IMR-90 (cell line): ENCODE data around the gene CROCC2.

Source experiments
- BHLHE40 ChIP-seq: fragments of 150-350 bp; IDR thresholded peaks from 2 replicates; pipeline ENCODE4 v1.6.1; 2016; ENCODE audit warnings: mild to moderate bottlenecking, low read depth, low read length
- FOS ChIP-seq: fragments of 150-350 bp; IDR thresholded peaks from 2 replicates; pipeline ENCODE4 v1.6.1; 2016; ENCODE audit warnings: low read depth, low read length
- MAZ ChIP-seq: IDR thresholded peaks from 2 replicates; pipeline ENCODE4 v1.6.1; 2012; ENCODE audit warnings: low read depth, mild to moderate bottlenecking, low read length, improper control_type of control experiment, moderate library complexity, borderline replicate concordance
- MXI1 ChIP-seq: IDR thresholded peaks from 2 replicates; pipeline ENCODE4 v1.6.1; 2012; ENCODE audit warnings: low read depth, mild to moderate bottlenecking, low read length, moderate library complexity, borderline replicate concordance
- POLR2A ChIP-seq: IDR thresholded peaks from 2 replicates; pipeline ENCODE4 v1.6.1; 2012; ENCODE audit warnings: mild to moderate bottlenecking, low read depth, low read length
- RAD21 ChIP-seq: IDR thresholded peaks from 2 replicates; pipeline ENCODE4 v1.6.1; 2012; ENCODE audit warnings: low read length, improper control_type of control experiment
- RCOR1 ChIP-seq: IDR thresholded peaks from 2 replicates; pipeline ENCODE4 v1.6.1; 2012; ENCODE audit warnings: mild to moderate bottlenecking, low read length, improper control_type of control experiment; ENCODE audit not compliant: insufficient replicate concordance
- RFX5 ChIP-seq: IDR thresholded peaks from 2 replicates; pipeline ENCODE4 v1.8.0; 2012; ENCODE audit warnings: low read depth, mild to moderate bottlenecking, low read length, moderate library complexity
- TF ChIP-seq, protein P1 (sequence below): conservative IDR thresholded peaks from 2 replicates; pipeline ENCODE4 v1.5.1; 2012; ENCODE audit warnings: mild to moderate bottlenecking, low read depth, low read length, improper control_type of control experiment
- TF ChIP-seq, protein P2 (sequence below): fragments of 150-350 bp; IDR thresholded peaks from 2 replicates; pipeline ENCODE4 v1.6.1; 2017; ENCODE audit warnings: mild to moderate bottlenecking, antibody characterized with exemption, low read length, low read depth

DNA sequence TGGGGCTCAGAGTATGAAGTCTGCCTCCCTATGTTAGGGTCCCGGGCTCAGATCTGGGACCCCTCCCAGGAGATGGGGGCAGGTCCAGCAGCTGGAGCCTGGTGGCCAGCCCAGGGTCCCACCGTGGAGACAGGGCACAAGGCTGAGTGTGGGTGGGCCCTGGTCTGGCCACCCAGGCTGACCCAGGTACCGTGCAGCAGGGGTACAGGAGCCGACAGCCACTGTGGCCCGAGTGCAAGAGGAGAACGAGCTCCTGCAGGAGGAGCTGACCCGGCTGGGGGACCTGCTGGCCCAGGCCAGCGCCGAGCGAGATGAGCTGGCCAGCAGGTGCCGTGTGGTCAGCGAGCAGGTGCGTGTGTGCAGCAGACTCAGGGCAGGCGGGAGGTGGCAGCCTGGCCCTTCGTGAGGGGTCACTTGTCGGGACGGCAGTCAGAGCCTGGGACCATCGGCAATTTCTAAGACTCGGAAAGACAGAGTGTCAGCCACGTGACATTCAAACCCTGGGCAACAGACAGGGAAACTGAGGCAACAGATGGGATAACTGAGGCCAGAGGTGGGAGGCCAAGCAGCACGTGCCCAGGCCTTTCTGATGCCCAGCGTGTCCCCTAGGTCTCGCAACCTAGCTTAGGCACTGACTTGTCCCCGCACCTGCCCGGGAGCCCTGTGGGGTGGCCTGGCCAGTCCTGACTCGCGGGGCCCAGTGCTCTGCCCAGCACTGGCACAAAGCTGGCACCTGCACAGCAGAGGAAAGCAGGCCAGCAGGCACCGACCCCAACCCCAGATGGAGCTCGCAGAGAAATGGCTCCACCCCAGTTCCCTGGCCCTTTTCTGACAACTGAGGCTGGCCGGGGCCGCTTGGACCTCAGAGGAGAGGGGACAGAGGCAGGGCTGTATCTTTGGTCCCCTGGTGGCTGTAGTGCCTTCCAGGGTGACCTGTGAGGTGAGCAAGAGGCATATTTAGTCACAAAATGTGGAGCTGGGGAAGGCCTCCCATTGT lies 13.9 kb downstream of the CROCC2 start:
- TF ChIP-seq, protein P1, sequence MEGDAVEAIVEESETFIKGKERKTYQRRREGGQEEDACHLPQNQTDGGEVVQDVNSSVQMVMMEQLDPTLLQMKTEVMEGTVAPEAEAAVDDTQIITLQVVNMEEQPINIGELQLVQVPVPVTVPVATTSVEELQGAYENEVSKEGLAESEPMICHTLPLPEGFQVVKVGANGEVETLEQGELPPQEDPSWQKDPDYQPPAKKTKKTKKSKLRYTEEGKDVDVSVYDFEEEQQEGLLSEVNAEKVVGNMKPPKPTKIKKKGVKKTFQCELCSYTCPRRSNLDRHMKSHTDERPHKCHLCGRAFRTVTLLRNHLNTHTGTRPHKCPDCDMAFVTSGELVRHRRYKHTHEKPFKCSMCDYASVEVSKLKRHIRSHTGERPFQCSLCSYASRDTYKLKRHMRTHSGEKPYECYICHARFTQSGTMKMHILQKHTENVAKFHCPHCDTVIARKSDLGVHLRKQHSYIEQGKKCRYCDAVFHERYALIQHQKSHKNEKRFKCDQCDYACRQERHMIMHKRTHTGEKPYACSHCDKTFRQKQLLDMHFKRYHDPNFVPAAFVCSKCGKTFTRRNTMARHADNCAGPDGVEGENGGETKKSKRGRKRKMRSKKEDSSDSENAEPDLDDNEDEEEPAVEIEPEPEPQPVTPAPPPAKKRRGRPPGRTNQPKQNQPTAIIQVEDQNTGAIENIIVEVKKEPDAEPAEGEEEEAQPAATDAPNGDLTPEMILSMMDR = no peak
- TF ChIP-seq, protein P2, sequence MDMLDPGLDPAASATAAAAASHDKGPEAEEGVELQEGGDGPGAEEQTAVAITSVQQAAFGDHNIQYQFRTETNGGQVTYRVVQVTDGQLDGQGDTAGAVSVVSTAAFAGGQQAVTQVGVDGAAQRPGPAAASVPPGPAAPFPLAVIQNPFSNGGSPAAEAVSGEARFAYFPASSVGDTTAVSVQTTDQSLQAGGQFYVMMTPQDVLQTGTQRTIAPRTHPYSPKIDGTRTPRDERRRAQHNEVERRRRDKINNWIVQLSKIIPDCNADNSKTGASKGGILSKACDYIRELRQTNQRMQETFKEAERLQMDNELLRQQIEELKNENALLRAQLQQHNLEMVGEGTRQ = no peak
- TF ChIP-seq RAD21 = no peak
- no peak for TF ChIP-seq RCOR1
- TF ChIP-seq MAZ = no peak
- no peak for TF ChIP-seq POLR2A
- no peak for TF ChIP-seq BHLHE40
- TF ChIP-seq FOS = no peak
- no peak for TF ChIP-seq RFX5
- no peak for TF ChIP-seq MXI1
